ENCODE results near the gene C6orf62.

GRCh38 chr6:24680582-24680981 lies 38.4 kb downstream of the C6orf62 start:
- TF ChIP-seq CTCF (conservative IDR thresholded peaks at IDR 0.05; ENCODE audit: low read length) (no peak), EZH2phosphoT487 (IDR thresholded peaks at IDR 0.05; ENCODE audit: borderline replicate concordance, low read depth, low read length) (no peak)
